Measurements from ENCODE around the gene XRCC4. TPM values are rescaled to one million over a fixed set of nuclear protein-coding genes. Genes with fewer than 3 reads are reported as not detected.
"Not testable (repeated sequence)": the region's sequence is repeated elsewhere in the genome, so short reads cannot be mapped to it uniquely, and the experiment has no call there.

XRCC4 gene
- total RNA-seq, 2 donors from 2014 or later, result 5.7 to 7.8 TPM

- intact Hi-C loops (cut with DNase I, micrococcal nuclease), result no loop called here
- ATAC-seq (no peak), DNase-seq (no peak)
Measured at GRCh38 chr5:83230511-83230910, 153.2 kb downstream of the XRCC4 start.

- ATAC-seq, result no peak
- DNase-seq, result no peak
- intact Hi-C loops (cut with DNase I, micrococcal nuclease), result no loop called here
Measured at GRCh38 chr5:83244516-83244915, 167.2 kb downstream of the XRCC4 start.

GRCh38 chr5:83245037-83245436, 167.7 kb downstream of the XRCC4 start:
- ATAC-seq (no peak), DNase-seq (no peak)
- intact Hi-C loops (cut with DNase I, micrococcal nuclease), result no loop called here

- DNase-seq (no peak), ATAC-seq (no peak)
- intact Hi-C loops (cut with DNase I, micrococcal nuclease), result no loop called here
Measured at GRCh38 chr5:83246071-83246470, 168.7 kb downstream of the XRCC4 start.

GRCh38 chr5:83249156-83249555, 171.8 kb downstream of the XRCC4 start:
- intact Hi-C loops (cut with DNase I, micrococcal nuclease), result no loop called here
- ATAC-seq, result no peak
- no peak for DNase-seq

- DNase-seq, result no peak
- no peak for ATAC-seq
- intact Hi-C loops (cut with DNase I, micrococcal nuclease), result no loop called here
Measured at GRCh38 chr5:83251849-83252248, 174.5 kb downstream of the XRCC4 start.

GRCh38 chr5:83253720-83254119, 176.4 kb downstream of the XRCC4 start:
- no peak for ATAC-seq
- no peak for DNase-seq
- intact Hi-C loops (cut with DNase I, micrococcal nuclease), result no loop called here

GRCh38 chr5:83255268-83255667, 177.9 kb downstream of the XRCC4 start:
- DNase-seq (no peak), ATAC-seq (no peak)
- intact Hi-C loops (cut with DNase I, micrococcal nuclease), result no loop called here

- no peak for ATAC-seq
- intact Hi-C loops (cut with DNase I, micrococcal nuclease), result no loop called here
- no peak for DNase-seq
Measured at GRCh38 chr5:83256091-83256780, 178.9 kb downstream of the XRCC4 start.

GRCh38 chr5:83257684-83258083, 180.3 kb downstream of the XRCC4 start:
- ATAC-seq; DNase-seq; intact Hi-C loops (cut with DNase I, micrococcal nuclease): not testable (repeated sequence)

- no peak for DNase-seq
- ATAC-seq, result no peak
- intact Hi-C loops (cut with DNase I, micrococcal nuclease), result no loop called here
Measured at GRCh38 chr5:83265318-83265717, 188.0 kb downstream of the XRCC4 start.

GRCh38 chr5:83270311-83270710, 193.0 kb downstream of the XRCC4 start:
- intact Hi-C loops (cut with DNase I, micrococcal nuclease), result no loop called here
- DNase-seq (no peak), ATAC-seq (no peak)

- intact Hi-C loops (cut with DNase I, micrococcal nuclease), result no loop called here
- ATAC-seq (no peak), DNase-seq (no peak)
Measured at GRCh38 chr5:83277154-83277553, 199.8 kb downstream of the XRCC4 start.

GRCh38 chr5:83277953-83278352, 200.6 kb downstream of the XRCC4 start:
- intact Hi-C loops (cut with DNase I, micrococcal nuclease), result no loop called here
- ATAC-seq (no peak), DNase-seq (no peak)

GRCh38 chr5:83281176-83281575, 203.8 kb downstream of the XRCC4 start:
- DNase-seq, result no peak
- intact Hi-C loops (cut with DNase I, micrococcal nuclease), result no loop called here
- ATAC-seq, result no peak

- no peak for DNase-seq
- intact Hi-C loops (cut with DNase I, micrococcal nuclease), result no loop called here
- ATAC-seq, result no peak
Measured at GRCh38 chr5:83281658-83282057, 204.3 kb downstream of the XRCC4 start.

GRCh38 chr5:83283761-83284160, 206.4 kb downstream of the XRCC4 start:
- no peak for DNase-seq
- no peak for ATAC-seq
- intact Hi-C loops (cut with DNase I, micrococcal nuclease), result no loop called here

GRCh38 chr5:83285661-83286398, 208.5 kb downstream of the XRCC4 start:
- DNase-seq, result no peak
- intact Hi-C loops (cut with DNase I, micrococcal nuclease), result no loop called here
- no peak for ATAC-seq

GRCh38 chr5:83294246-83294645, 216.9 kb downstream of the XRCC4 start:
- intact Hi-C loops (cut with DNase I, micrococcal nuclease), result no loop called here
- ATAC-seq (no peak), DNase-seq (no peak)

GRCh38 chr5:83299353-83299752, 222.0 kb downstream of the XRCC4 start:
- intact Hi-C loops (cut with DNase I, micrococcal nuclease), result no loop called here
- ATAC-seq, result no peak
- DNase-seq, result no peak

Measured in left colon (tissue), 2 donors.